ENCODE data around the gene PDXK. TPM values are rescaled to one million over a fixed set of nuclear protein-coding genes. Genes with fewer than 3 reads are reported as not detected.

PDXK gene
- total RNA-seq, 1 experiment from 2014 or later, result 276 TPM

GRCh38 chr21:43754948-43755781 lies 36.2 kb downstream of the PDXK start:
- Mint-ChIP-seq H3K27me3 (ENCODE audit: insufficient read depth, unreplicated experiment) (no peaks in the 10 kb centered on the region), H3K4me3 (ENCODE audit: unreplicated experiment) (no peak overlapping the region), H3K27ac (ENCODE audit: unreplicated experiment) (no peak overlapping the region), H3K36me3 (ENCODE audit: insufficient read depth, unreplicated experiment) (peaks cover 85% of the 10 kb centered on the region), H3K9me3 (ENCODE audit: unreplicated experiment) (no peaks in the 10 kb centered on the region), H3K4me1 (ENCODE audit: low read depth, unreplicated experiment) (no peaks in the 10 kb centered on the region)
- BruUV-seq (replicated peaks), result no TSS peak
- H3K9me3 ChIP-seq, result no peaks in the 10 kb centered on the region
- H3K4me3 ChIP-seq (ENCODE audit: low read depth, low read length), result no peak overlapping the region
- peaks cover 5% of the 10 kb centered on the region for H3K36me3 ChIP-seq (ENCODE audit: control insufficient read depth, insufficient read depth, low read length)
- ChIA-PET CTCF (no interaction called here), POLR2A (no interaction called here)
- H3K4me1 ChIP-seq, result no peaks in the 10 kb centered on the region
- no peaks in the 10 kb centered on the region for H3K27me3 ChIP-seq (replicated peaks; ENCODE audit: control insufficient read depth, insufficient read depth, low read length)
- no peak for TF ChIP-seq CTCF (IDR thresholded peaks at IDR 0.05; ENCODE audit: insufficient read depth in 1 of 2, low read depth in 1 of 2, low read length in 1 of 2, severe bottlenecking in 1 of 2, unreplicated experiment in 1 of 2)
- no peak for DNase-seq
- intact Hi-C loops (cut with micrococcal nuclease; ENCODE audit: unreplicated experiment), result no loop called here

GRCh38 chr21:43755820-43756594 lies 37.1 kb downstream of the PDXK start:
- no peaks in the 10 kb centered on the region for H3K4me1 Mint-ChIP-seq (ENCODE audit: low read depth, unreplicated experiment)
- BruUV-seq (replicated peaks), result no TSS peak
- H3K36me3 Mint-ChIP-seq (ENCODE audit: insufficient read depth, unreplicated experiment), result peaks cover 85% of the 10 kb centered on the region
- Histone ChIP-seq H3K4me3 (ENCODE audit: low read depth, low read length) (no peak overlapping the region), H3K9me3 (no peaks in the 10 kb centered on the region), H3K36me3 (ENCODE audit: control insufficient read depth, insufficient read depth, low read length) (peaks cover 5% of the 10 kb centered on the region), H3K27me3 (replicated peaks; ENCODE audit: control insufficient read depth, insufficient read depth, low read length) (no peaks in the 10 kb centered on the region), H3K4me1 (no peaks in the 10 kb centered on the region)
- no peak for TF ChIP-seq CTCF (IDR thresholded peaks at IDR 0.05; ENCODE audit: insufficient read depth in 1 of 2, low read depth in 1 of 2, low read length in 1 of 2, severe bottlenecking in 1 of 2, unreplicated experiment in 1 of 2)
- ChIA-PET POLR2A (no interaction called here), CTCF (no interaction called here)
- intact Hi-C loops (cut with micrococcal nuclease; ENCODE audit: unreplicated experiment), result no loop called here
- no peak overlapping the region for H3K4me3 Mint-ChIP-seq (ENCODE audit: unreplicated experiment)
- DNase-seq, result no peak
- H3K27me3 Mint-ChIP-seq (ENCODE audit: insufficient read depth, unreplicated experiment), result no peaks in the 10 kb centered on the region
- H3K9me3 Mint-ChIP-seq (ENCODE audit: unreplicated experiment), result no peaks in the 10 kb centered on the region
- H3K27ac Mint-ChIP-seq (ENCODE audit: unreplicated experiment), result no peak overlapping the region

GRCh38 chr21:43757601-43758000 lies 38.7 kb downstream of the PDXK start:
- intact Hi-C loops (cut with micrococcal nuclease; ENCODE audit: unreplicated experiment), result no loop called here
- no peak overlapping the region for H3K4me3 Mint-ChIP-seq (ENCODE audit: unreplicated experiment)
- no peaks in the 10 kb centered on the region for H3K27me3 Mint-ChIP-seq (ENCODE audit: insufficient read depth, unreplicated experiment)
- Histone ChIP-seq H3K27me3 (replicated peaks; ENCODE audit: control insufficient read depth, insufficient read depth, low read length) (no peaks in the 10 kb centered on the region), H3K36me3 (ENCODE audit: control insufficient read depth, insufficient read depth, low read length) (peaks cover 5% of the 10 kb centered on the region), H3K4me1 (no peaks in the 10 kb centered on the region), H3K4me3 (ENCODE audit: low read depth, low read length) (no peak overlapping the region), H3K9me3 (no peaks in the 10 kb centered on the region)
- DNase-seq, result no peak
- no TSS peak for BruUV-seq (replicated peaks)
- H3K27ac Mint-ChIP-seq (ENCODE audit: unreplicated experiment), result no peak overlapping the region
- CTCF ChIA-PET, result no interaction called here
- POLR2A ChIA-PET, result no interaction called here
- peaks cover 88% of the 10 kb centered on the region for H3K36me3 Mint-ChIP-seq (ENCODE audit: insufficient read depth, unreplicated experiment)
- H3K4me1 Mint-ChIP-seq (ENCODE audit: low read depth, unreplicated experiment), result no peaks in the 10 kb centered on the region
- no peaks in the 10 kb centered on the region for H3K9me3 Mint-ChIP-seq (ENCODE audit: unreplicated experiment)
- TF ChIP-seq CTCF (IDR thresholded peaks at IDR 0.05; ENCODE audit: insufficient read depth in 1 of 2, low read depth in 1 of 2, low read length in 1 of 2, severe bottlenecking in 1 of 2, unreplicated experiment in 1 of 2), result no peak

All from Caco-2 (cell line).